ENCODE data around the gene RBM38. TPM values are rescaled to one million over a fixed set of nuclear protein-coding genes. Genes with fewer than 3 reads are reported as not detected.

Gene RBM38
- total RNA-seq, 1 experiment from 2014 or later = 39.9 TPM

GRCh38 chr20:57456116-57456515, 64.9 kb downstream of the RBM38 start:
- no TSS peak for BruUV-seq (replicated peaks)
- ChIA-PET CTCF (no interaction called here), POLR2A (no interaction called here)
- in situ Hi-C loops (cut with HindIII; ENCODE audit: low pct_unique_long_range_greater_than_20kb, low sequenced_read_pairs) (no loop called here), intact Hi-C loops (cut with micrococcal nuclease; ENCODE audit: unreplicated experiment) (no loop called here)
- Histone ChIP-seq H3K4me1 (ENCODE audit: control insufficient read depth, insufficient read depth, low read length) (no peaks in the 10 kb centered on the region), H3K27me3 (ENCODE audit: control insufficient read depth, insufficient read depth, low read length) (no peaks in the 10 kb centered on the region), H3K9me3 (ENCODE audit: control insufficient read depth, insufficient read depth, low read depth, low read length) (no peaks in the 10 kb centered on the region), H3K27ac (ENCODE audit: low read length) (no peak overlapping the region), H3K4me3 (ENCODE audit: low read depth in 2 of 2, low read length in 2 of 2) (no peak overlapping the region), H3K36me3 (ENCODE audit: control insufficient read depth, insufficient read depth, low read length) (no peaks in the 10 kb centered on the region)
- no peak for ATAC-seq
- TF ChIP-seq SIN3A (IDR thresholded peaks at IDR 0.05; ENCODE audit: borderline replicate concordance, insufficient read depth, low read depth, low read length) = no peak
- no peak for TF ChIP-seq POLR2AphosphoS5 (IDR thresholded peaks at IDR 0.05; ENCODE audit: low read depth, low read length)
- no peak for TF ChIP-seq TCF7L2 (IDR thresholded peaks at IDR 0.05; ENCODE audit: low read depth, low read length)
- TF ChIP-seq, protein P1, sequence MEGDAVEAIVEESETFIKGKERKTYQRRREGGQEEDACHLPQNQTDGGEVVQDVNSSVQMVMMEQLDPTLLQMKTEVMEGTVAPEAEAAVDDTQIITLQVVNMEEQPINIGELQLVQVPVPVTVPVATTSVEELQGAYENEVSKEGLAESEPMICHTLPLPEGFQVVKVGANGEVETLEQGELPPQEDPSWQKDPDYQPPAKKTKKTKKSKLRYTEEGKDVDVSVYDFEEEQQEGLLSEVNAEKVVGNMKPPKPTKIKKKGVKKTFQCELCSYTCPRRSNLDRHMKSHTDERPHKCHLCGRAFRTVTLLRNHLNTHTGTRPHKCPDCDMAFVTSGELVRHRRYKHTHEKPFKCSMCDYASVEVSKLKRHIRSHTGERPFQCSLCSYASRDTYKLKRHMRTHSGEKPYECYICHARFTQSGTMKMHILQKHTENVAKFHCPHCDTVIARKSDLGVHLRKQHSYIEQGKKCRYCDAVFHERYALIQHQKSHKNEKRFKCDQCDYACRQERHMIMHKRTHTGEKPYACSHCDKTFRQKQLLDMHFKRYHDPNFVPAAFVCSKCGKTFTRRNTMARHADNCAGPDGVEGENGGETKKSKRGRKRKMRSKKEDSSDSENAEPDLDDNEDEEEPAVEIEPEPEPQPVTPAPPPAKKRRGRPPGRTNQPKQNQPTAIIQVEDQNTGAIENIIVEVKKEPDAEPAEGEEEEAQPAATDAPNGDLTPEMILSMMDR (IDR thresholded peaks at IDR 0.05) = no peak
- no peak for TF ChIP-seq REST (IDR thresholded peaks at IDR 0.05; ENCODE audit: insufficient read depth in 1 of 2, low read depth in 2 of 2, low read length in 1 of 2)
- no peak for DNase-seq (ENCODE audit: low read depth, low spot score)

DNA sequence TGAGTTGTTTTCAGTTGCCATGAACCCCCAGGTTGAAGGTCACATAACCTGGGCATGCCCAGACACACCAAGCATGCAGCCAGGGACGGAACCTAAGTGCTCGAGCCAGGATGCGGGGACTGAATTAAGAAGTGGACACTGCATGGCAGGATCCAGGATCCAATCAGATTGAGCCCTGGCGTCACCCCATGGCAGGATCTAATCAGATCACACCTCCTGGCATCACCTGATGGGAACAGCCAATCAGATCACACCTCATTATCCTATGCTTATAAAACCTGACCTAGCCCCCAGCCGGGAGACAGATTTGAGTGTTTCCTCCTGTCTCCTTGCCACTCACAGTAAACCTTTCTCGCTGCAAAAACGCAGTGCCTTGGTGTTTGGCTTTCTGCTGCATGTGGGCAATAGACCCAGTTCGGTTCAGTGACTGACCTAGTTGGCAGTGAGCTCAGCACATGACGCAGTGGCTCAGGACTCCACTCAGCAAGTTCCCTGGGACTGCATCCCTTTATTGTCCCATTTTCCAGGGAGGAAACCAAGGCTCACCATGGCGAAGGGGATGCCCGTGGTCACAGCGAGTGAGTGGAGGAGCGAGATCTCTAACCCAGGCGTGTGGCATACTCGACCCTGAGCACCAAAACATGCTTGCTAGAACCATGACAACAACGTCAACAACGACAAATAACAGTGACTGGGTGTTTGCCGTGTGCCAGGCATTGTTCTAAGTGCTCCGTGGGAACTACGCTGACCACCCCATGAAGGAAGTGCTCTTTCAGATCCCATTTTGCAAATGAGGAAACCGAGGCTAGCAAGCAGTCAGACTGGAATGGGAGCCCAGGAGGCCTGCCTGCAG, 66.3 kb downstream of the RBM38 start:
- intact Hi-C loops (cut with micrococcal nuclease; ENCODE audit: unreplicated experiment) (no loop called here), in situ Hi-C loops (cut with HindIII; ENCODE audit: low pct_unique_long_range_greater_than_20kb, low sequenced_read_pairs) (no loop called here)
- Histone ChIP-seq H3K4me3 (ENCODE audit: low read depth in 2 of 2, low read length in 2 of 2) (no peak overlapping the region), H3K27ac (ENCODE audit: low read length) (no peak overlapping the region), H3K27me3 (ENCODE audit: control insufficient read depth, insufficient read depth, low read length) (no peaks in the 10 kb centered on the region), H3K9me3 (ENCODE audit: control insufficient read depth, insufficient read depth, low read depth, low read length) (no peaks in the 10 kb centered on the region), H3K4me1 (ENCODE audit: control insufficient read depth, insufficient read depth, low read length) (no peaks in the 10 kb centered on the region), H3K36me3 (ENCODE audit: control insufficient read depth, insufficient read depth, low read length) (no peaks in the 10 kb centered on the region)
- CTCF ChIA-PET = no interaction called here
- POLR2A ChIA-PET = no interaction called here
- BruUV-seq (replicated peaks) = no TSS peak
- no peak for TF ChIP-seq POLR2AphosphoS5 (IDR thresholded peaks at IDR 0.05; ENCODE audit: low read depth, low read length)
- TF ChIP-seq, protein P1 (IDR thresholded peaks at IDR 0.05) = no peak
- TF ChIP-seq SIN3A (IDR thresholded peaks at IDR 0.05; ENCODE audit: borderline replicate concordance, insufficient read depth, low read depth, low read length) = no peak
- TF ChIP-seq TCF7L2 (IDR thresholded peaks at IDR 0.05; ENCODE audit: low read depth, low read length) = no peak
- TF ChIP-seq REST (IDR thresholded peaks at IDR 0.05; ENCODE audit: insufficient read depth in 1 of 2, low read depth in 2 of 2, low read length in 1 of 2) = no peak
- no peak for DNase-seq (ENCODE audit: low read depth, low spot score)
- ATAC-seq = no peak

Measured in Panc1 (cell line).